ENCODE results near the gene MCC. TPM values are rescaled to one million over a fixed set of nuclear protein-coding genes. Genes with fewer than 3 reads are reported as not detected.

Gene MCC
- total and polyA plus RNA-seq, 2 experiments from 2014 or later = 8.3 to 31.5 TPM

DNA sequence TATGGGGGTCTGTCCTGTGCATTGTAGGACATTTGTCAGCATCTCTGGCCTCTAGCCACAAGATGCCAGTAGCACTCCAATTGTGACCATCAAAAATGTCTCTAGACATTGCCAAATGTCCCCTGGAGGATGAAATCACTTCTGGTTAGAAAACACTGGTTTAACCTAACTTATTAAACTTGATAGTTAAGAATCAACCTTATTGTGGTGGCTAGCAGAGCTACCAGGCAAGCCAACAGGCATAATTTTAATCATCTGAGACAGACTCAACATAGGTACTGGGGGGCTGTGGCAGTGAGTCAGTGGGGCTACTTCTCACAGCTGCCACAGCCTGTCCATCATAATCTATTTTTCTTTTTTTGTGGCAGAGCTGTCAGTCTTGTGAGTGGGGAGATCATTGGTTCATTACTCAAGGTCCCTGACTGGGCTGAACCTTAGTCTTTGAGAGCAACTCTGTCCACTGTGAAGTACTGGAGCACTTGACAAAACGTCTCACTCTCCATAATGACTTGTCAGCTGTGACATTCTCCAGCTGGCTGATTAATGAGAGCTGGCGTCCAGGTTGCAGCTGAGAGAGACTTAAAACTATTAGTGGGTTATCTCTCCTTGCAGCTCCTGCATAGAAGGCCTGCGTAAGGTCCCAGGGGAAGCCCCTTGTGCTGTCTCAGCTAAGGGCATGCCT lies 403.7 kb downstream of the MCC start:
- Histone ChIP-seq H3K9me2 (replicated peaks; ENCODE audit: insufficient read depth) (no peaks in the 10 kb centered on the region), H3K27me3 (no peaks in the 10 kb centered on the region), H3K4me3 (no peak overlapping the region), H3K79me2 (peaks cover under 1% of the 10 kb centered on the region), H3K36me3 (replicated peaks; ENCODE audit: insufficient read depth, low read depth) (no peaks in the 10 kb centered on the region), H4K20me1 (ENCODE audit: insufficient read depth, poor library complexity, severe bottlenecking) (no peaks in the 10 kb centered on the region), H3K4me1 (ENCODE audit: insufficient read depth) (peaks cover 5% of the 10 kb centered on the region), H3K9me3 (ENCODE audit: low read depth) (no peaks in the 10 kb centered on the region), H3K4me2 (no peak overlapping the region), H3K27ac (no peak overlapping the region), H2AFZ (no peak overlapping the region)
- DNase-seq (ENCODE audit: low spot score) = no peak
- TF ChIP-seq, protein P1, sequence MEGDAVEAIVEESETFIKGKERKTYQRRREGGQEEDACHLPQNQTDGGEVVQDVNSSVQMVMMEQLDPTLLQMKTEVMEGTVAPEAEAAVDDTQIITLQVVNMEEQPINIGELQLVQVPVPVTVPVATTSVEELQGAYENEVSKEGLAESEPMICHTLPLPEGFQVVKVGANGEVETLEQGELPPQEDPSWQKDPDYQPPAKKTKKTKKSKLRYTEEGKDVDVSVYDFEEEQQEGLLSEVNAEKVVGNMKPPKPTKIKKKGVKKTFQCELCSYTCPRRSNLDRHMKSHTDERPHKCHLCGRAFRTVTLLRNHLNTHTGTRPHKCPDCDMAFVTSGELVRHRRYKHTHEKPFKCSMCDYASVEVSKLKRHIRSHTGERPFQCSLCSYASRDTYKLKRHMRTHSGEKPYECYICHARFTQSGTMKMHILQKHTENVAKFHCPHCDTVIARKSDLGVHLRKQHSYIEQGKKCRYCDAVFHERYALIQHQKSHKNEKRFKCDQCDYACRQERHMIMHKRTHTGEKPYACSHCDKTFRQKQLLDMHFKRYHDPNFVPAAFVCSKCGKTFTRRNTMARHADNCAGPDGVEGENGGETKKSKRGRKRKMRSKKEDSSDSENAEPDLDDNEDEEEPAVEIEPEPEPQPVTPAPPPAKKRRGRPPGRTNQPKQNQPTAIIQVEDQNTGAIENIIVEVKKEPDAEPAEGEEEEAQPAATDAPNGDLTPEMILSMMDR (IDR thresholded peaks at IDR 0.05; ENCODE audit: poor library complexity) = no peak
- TF ChIP-seq EZH2 (IDR thresholded peaks at IDR 0.05; ENCODE audit: borderline replicate concordance) = no peak
- no peak for TF ChIP-seq EZH2phosphoT487 (IDR thresholded peaks at IDR 0.05; ENCODE audit: low read depth, severe bottlenecking, unreplicated experiment)
- WGBS (ENCODE audit: low lambda C conversion rate, missing lambda C conversion rate) = 42% methylated on average over 3 of the region's 3 CpGs

DNA sequence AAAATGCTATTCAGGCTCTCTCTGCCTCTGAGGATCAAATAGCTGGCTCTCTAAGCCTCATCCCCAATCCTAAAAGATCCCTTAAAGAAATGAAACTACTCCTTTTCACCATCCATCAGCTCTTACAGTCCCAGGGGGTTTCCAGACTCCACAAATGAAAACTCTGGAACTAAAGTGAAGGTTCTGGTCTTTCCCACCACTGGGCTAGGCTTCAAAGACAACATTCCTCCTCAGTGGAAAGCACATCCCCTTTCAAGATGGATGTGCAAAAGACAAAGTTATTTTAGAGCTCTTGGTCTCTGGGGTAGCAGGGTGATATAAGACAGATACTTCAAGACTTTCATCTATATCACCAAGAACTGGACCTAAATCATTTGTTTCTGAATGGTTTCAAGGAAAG lies 404.8 kb downstream of the MCC start:
- no peaks in the 10 kb centered on the region for H3K27me3 ChIP-seq
- DNase-seq (ENCODE audit: low spot score) = no peak

GRCh38 chr5:113082547-113082905 lies 405.7 kb downstream of the MCC start:
- 98% methylated on average over 7 of the region's 7 CpGs for WGBS (ENCODE audit: low lambda C conversion rate, missing lambda C conversion rate)
- no peaks in the 10 kb centered on the region for H4K20me1 ChIP-seq (ENCODE audit: insufficient read depth, poor library complexity, severe bottlenecking)

More for the DNA sequence above, 404.8 kb downstream of the MCC start:
- no peak overlapping the region for H3K4me2 ChIP-seq
- TF ChIP-seq EZH2 (IDR thresholded peaks at IDR 0.05; ENCODE audit: borderline replicate concordance) = no peak
- no peak for TF ChIP-seq EZH2phosphoT487 (IDR thresholded peaks at IDR 0.05; ENCODE audit: low read depth, severe bottlenecking, unreplicated experiment)
- TF ChIP-seq, protein P1 (IDR thresholded peaks at IDR 0.05; ENCODE audit: poor library complexity) = no peak
- peaks cover 5% of the 10 kb centered on the region for H3K4me1 ChIP-seq (ENCODE audit: insufficient read depth)
- H2AFZ ChIP-seq = no peak overlapping the region
- no peaks in the 10 kb centered on the region for H3K9me2 ChIP-seq (replicated peaks; ENCODE audit: insufficient read depth)
- H3K9me3 ChIP-seq (ENCODE audit: low read depth) = no peaks in the 10 kb centered on the region
- no peaks in the 10 kb centered on the region for H4K20me1 ChIP-seq (ENCODE audit: insufficient read depth, poor library complexity, severe bottlenecking)
- H3K27ac ChIP-seq = no peak overlapping the region
- H3K36me3 ChIP-seq (replicated peaks; ENCODE audit: insufficient read depth, low read depth) = no peaks in the 10 kb centered on the region
- H3K4me3 ChIP-seq = no peak overlapping the region
- no peaks in the 10 kb centered on the region for H3K79me2 ChIP-seq

More at GRCh38 chr5:113082547-113082905, 405.7 kb downstream of the MCC start:
- TF ChIP-seq EZH2phosphoT487 (IDR thresholded peaks at IDR 0.05; ENCODE audit: low read depth, severe bottlenecking, unreplicated experiment) (no peak), EZH2 (IDR thresholded peaks at IDR 0.05; ENCODE audit: borderline replicate concordance) (no peak)
- TF ChIP-seq, protein P1 (IDR thresholded peaks at IDR 0.05; ENCODE audit: poor library complexity) = no peak
- no peak for DNase-seq (ENCODE audit: low spot score)
- Histone ChIP-seq H2AFZ (no peak overlapping the region), H3K4me3 (no peak overlapping the region), H3K36me3 (replicated peaks; ENCODE audit: insufficient read depth, low read depth) (no peaks in the 10 kb centered on the region), H3K27me3 (no peaks in the 10 kb centered on the region), H3K27ac (no peak overlapping the region), H3K9me3 (ENCODE audit: low read depth) (no peaks in the 10 kb centered on the region), H3K4me1 (ENCODE audit: insufficient read depth) (no peaks in the 10 kb centered on the region), H3K9me2 (replicated peaks; ENCODE audit: insufficient read depth) (no peaks in the 10 kb centered on the region), H3K79me2 (no peaks in the 10 kb centered on the region), H3K4me2 (no peak overlapping the region)

Measured in hepatocyte (in vitro differentiated cells).